Stimulated activated memory B cell treated with anti-CD40 and anti-IgM and Interleukin-4, amounts not matched to agents 10 μg/mL and 1 μg/mL and 100 μg/mL, for 72 hours (primary cell): ENCODE measurements around the gene C11orf65.
A peak's percentile ranks its signal among the peaks of the same experiment; 100 is the strongest.
"Not testable (repeated sequence)": the region's sequence is repeated elsewhere in the genome, so short reads cannot be mapped to it uniquely, and the experiment has no call there.

ENCODE experiments used
- ATAC-seq: fragments of 150-1000 bp; cut with Tn5 transposase; 2 replicates; pipeline ENCODE4 v1.10.0; 2021
- H3K27ac Mint-ChIP-seq: one replicate; pipeline ENCODE4 v1.8.0; 2022; ENCODE audit warnings: mild to moderate bottlenecking, mixed read lengths
- H3K27me3 Mint-ChIP-seq: one replicate; pipeline ENCODE4 v1.8.0; 2022; ENCODE audit warnings: mixed read lengths
- H3K36me3 Mint-ChIP-seq: one replicate; pipeline ENCODE4 v1.8.0; 2022; ENCODE audit warnings: mixed read lengths
- H3K4me1 Mint-ChIP-seq: one replicate; pipeline ENCODE4 v1.8.0; 2022; ENCODE audit warnings: mixed read lengths
- H3K4me3 Mint-ChIP-seq: one replicate; pipeline ENCODE4 v1.8.0; 2022; ENCODE audit warnings: mild to moderate bottlenecking, moderate library complexity, mixed read lengths
- H3K9me3 Mint-ChIP-seq: one replicate; pipeline ENCODE4 v1.8.0; 2022; ENCODE audit warnings: mixed read lengths

Gene C11orf65

DNA sequence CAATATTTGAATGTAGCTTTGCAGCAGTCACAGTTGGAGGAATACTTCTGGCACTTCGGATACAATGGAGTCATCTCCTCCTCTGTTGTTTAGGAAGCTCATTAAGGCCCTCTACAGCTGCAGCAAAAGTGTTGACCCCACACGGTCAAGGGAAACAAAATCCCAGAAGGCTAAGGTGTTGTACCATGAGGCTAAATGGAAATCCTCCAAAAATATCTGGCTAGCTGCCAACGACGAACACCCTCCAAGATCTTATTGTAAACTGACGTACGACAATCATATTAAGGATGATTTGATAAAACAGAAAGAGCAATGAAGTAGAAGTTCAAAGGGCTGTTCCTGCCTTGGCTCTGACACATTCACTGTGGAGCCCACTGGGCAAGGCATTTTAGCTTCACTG lies 26.9 kb upstream of the C11orf65 start:
- H3K4me3 Mint-ChIP-seq: no peak overlapping the region
- ATAC-seq: no peak
- H3K9me3 Mint-ChIP-seq: no peaks in the 10 kb centered on the region
- peaks cover 4% of the 10 kb centered on the region for H3K36me3 Mint-ChIP-seq
- no peak overlapping the region for H3K27ac Mint-ChIP-seq
- H3K27me3 Mint-ChIP-seq: no peaks in the 10 kb centered on the region
- H3K4me1 Mint-ChIP-seq: peaks cover 11% of the 10 kb centered on the region

DNA sequence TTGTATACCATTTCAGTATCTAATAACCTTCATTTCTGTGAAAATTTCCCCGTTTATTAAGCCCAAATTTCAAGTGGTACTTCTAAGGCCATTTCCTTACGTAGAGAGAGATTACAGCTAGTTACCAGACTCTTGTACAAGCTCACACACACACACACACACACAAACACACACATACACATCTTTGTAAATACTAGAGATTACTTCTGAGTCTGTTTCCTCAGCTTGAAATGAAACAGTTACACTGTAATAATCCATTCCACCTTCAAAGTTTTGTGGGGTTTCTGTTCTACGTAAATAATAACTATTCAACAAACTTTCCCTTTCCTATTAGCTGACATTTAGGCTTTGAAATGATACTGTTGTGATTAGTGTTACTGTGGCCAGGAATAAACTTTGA lies 24.6 kb upstream of the C11orf65 start:
- Mint-ChIP-seq H3K9me3 (peaks cover 6% of the 10 kb centered on the region), H3K27me3 (no peaks in the 10 kb centered on the region)

DNA sequence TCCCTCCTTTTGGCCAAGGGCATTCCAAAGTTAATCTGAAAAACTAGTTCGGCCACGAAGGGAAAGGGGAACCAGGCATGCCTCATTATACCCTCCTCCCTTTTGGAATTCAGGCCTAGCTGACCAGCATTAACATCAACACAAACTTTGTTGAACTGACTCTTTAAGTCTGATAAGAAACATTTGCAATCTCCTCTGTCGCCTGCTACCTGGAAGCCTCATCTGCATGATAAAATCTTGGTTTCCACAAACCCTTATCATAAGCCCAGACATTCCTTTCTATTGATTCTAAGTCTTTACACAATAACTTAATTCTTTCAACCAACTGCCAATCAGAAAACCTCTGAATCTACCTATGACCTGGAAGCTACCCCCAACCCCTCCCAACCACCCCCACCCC lies 19.5 kb upstream of the C11orf65 start:
- Mint-ChIP-seq H3K9me3 (peaks cover 7% of the 10 kb centered on the region), H3K4me3 (no peak overlapping the region), H3K36me3 (peaks cover 32% of the 10 kb centered on the region), H3K4me1 (no peaks in the 10 kb centered on the region), H3K27ac (no peak overlapping the region), H3K27me3 (no peaks in the 10 kb centered on the region)
- ATAC-seq: no peak

More for the DNA sequence above, 24.6 kb upstream of the C11orf65 start:
- peaks cover 17% of the 10 kb centered on the region for H3K36me3 Mint-ChIP-seq
- peaks cover 2% of the 10 kb centered on the region for H3K4me1 Mint-ChIP-seq
- no peak for ATAC-seq
- no peak overlapping the region for H3K4me3 Mint-ChIP-seq
- H3K27ac Mint-ChIP-seq: no peak overlapping the region

GRCh38 chr11:108486331-108486730 lies 19.0 kb upstream of the C11orf65 start:
- no peaks in the 10 kb centered on the region for H3K4me1 Mint-ChIP-seq

DNA sequence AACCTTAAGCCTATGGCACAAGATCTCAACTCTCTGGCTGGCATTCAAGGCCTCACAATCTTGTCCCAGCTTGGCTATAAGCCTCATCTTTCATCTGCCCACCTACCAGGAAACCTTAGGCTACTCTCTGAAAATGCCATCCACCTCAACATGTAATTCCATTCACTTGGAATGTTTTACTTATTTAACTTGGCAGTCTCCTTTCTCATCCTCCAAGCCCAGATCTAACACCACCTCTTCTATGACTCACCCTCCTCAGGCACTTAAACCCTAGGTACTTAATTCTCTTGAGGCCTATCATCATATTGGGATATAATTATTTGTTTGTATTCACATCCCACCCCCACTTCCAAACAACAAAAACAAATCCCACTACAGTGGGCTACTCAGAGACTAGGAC lies 15.8 kb upstream of the C11orf65 start:
- no peaks in the 10 kb centered on the region for H3K27me3 Mint-ChIP-seq

More at GRCh38 chr11:108486331-108486730, 19.0 kb upstream of the C11orf65 start:
- no peak overlapping the region for H3K27ac Mint-ChIP-seq
- no peak overlapping the region for H3K4me3 Mint-ChIP-seq
- H3K27me3 Mint-ChIP-seq: no peaks in the 10 kb centered on the region
- peaks cover 34% of the 10 kb centered on the region for H3K36me3 Mint-ChIP-seq
- H3K9me3 Mint-ChIP-seq: peaks cover 7% of the 10 kb centered on the region
- no peak for ATAC-seq

DNA sequence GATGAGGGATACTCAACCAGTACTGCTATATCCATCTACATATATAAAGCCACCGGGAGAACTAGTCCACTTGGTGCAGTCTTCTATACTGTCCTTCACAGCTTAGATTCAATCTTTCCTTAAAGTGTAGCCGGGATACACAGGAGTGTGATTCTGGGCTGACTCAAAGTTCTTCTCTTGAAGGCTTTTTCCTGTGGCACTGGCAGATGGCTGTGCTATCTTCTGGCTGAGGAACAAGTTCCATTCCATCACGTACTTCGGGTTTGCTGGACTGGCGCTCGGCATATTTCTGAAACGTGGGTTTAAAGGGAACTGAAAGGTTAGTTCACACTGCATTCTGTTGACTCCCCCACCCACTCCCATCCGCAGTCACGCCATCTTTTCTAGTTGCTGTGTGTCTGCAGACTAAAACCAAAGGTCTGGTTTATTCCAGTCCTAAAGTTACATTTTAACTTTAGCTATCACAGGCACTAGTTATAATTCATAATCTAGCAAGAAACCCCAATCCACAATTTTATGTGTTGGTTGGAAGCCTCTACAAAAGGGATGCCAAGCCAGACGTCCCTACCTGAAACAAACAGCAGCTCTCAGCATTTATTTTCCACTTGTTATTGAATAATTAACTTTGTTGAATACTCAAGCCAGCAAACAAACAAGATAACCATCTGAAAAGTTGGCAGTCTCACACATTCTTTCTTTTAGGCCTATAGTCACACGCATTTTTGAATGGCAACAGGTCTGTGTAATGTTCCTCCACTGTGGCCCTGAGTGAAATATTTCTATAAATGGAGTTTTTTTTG lies 7.5 kb upstream of the C11orf65 start:
- H3K27me3 Mint-ChIP-seq: no peaks in the 10 kb centered on the region
- no peak overlapping the region for H3K4me3 Mint-ChIP-seq
- no peaks in the 10 kb centered on the region for H3K4me1 Mint-ChIP-seq
- peaks cover 10% of the 10 kb centered on the region for H3K36me3 Mint-ChIP-seq
- no peaks in the 10 kb centered on the region for H3K9me3 Mint-ChIP-seq
- H3K27ac Mint-ChIP-seq: no peak overlapping the region
- no peak for ATAC-seq

More for the DNA sequence above, 15.8 kb upstream of the C11orf65 start:
- Mint-ChIP-seq H3K27ac (no peak overlapping the region), H3K36me3 (peaks cover 25% of the 10 kb centered on the region), H3K4me3 (no peak overlapping the region), H3K9me3 (peaks cover 7% of the 10 kb centered on the region), H3K4me1 (no peaks in the 10 kb centered on the region)
- ATAC-seq: no peak

GRCh38 chr11:108472681-108473080 lies 5.4 kb upstream of the C11orf65 start:
- H3K27ac Mint-ChIP-seq: no peak overlapping the region
- no peaks in the 10 kb centered on the region for H3K9me3 Mint-ChIP-seq
- no peaks in the 10 kb centered on the region for H3K27me3 Mint-ChIP-seq
- ATAC-seq: no peak
- no peak overlapping the region for H3K4me3 Mint-ChIP-seq
- peaks cover 10% of the 10 kb centered on the region for H3K36me3 Mint-ChIP-seq
- H3K4me1 Mint-ChIP-seq: no peaks in the 10 kb centered on the region

- Mint-ChIP-seq H3K4me3 (peak overlapping the region; percentile 24), H3K27me3 (no peaks in the 10 kb centered on the region), H3K36me3 (peaks cover 5% of the 10 kb centered on the region), H3K4me1 (peaks cover 6% of the 10 kb centered on the region), H3K9me3 (no peaks in the 10 kb centered on the region), H3K27ac (peak overlapping the region; percentile 97)
- ATAC-seq: no peak
Observed at GRCh38 chr11:108468478-108468864, 1.1 kb upstream of the C11orf65 start.

DNA sequence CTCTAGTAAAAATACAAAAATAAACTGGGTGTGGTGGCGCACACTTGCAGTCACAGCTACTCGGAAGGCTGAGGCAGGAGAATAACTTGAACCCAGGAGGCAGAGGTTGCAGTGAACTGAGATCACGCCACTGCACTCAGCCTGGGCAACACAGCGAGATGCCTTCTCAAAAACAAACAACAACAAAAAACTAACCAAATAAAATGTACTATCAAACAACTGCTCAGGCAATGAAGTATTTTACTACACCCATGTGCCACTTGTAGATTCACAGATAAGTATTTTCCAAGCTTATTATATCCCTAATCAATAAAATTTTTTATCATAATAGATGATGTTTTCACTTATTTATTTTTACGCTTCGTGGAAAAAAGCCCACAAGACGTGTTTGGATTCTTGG lies 924 bp downstream of the C11orf65 start:
- peaks cover 6% of the 10 kb centered on the region for H3K4me1 Mint-ChIP-seq
- no peaks in the 10 kb centered on the region for H3K27me3 Mint-ChIP-seq
- no peaks in the 10 kb centered on the region for H3K9me3 Mint-ChIP-seq
- H3K36me3 Mint-ChIP-seq: peaks cover 5% of the 10 kb centered on the region
- H3K27ac Mint-ChIP-seq: peak overlapping the region; percentile 97
- H3K4me3 Mint-ChIP-seq: peak overlapping the region; percentile 98
- ATAC-seq: no peak

DNA sequence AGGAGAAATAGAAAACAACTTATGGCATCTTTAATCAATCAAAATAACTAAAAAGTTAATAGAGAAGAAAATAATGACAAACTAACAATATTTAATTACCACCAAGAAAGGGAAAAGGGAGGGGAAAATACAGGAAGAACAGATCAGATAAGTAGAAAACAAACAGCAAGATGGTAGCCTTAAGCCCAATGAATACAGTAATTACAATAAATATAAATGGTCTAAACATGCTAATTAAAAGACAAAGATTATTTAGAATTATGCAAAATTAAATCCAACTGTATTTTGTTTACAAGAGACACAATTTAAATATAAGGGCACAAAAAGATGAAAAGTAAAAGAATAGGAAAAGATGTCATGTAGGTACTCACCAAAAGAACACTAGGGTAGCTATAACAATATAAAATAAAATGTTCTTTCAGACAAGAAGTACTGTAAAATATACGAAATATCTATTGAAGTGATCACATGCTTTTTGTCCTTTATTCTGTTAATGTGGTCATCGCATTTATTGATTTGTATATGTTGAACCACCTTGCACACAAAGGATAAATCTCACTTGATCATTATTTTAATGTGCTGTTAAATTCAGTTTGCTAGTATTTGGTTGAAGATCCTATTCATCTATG lies 14.0 kb downstream of the C11orf65 start:
- Mint-ChIP-seq H3K9me3 (peaks cover 12% of the 10 kb centered on the region), H3K27me3 (no peaks in the 10 kb centered on the region), H3K27ac (no peak overlapping the region), H3K4me1 (no peaks in the 10 kb centered on the region), H3K4me3 (no peak overlapping the region), H3K36me3 (peaks cover 13% of the 10 kb centered on the region)
- no peak for ATAC-seq

DNA sequence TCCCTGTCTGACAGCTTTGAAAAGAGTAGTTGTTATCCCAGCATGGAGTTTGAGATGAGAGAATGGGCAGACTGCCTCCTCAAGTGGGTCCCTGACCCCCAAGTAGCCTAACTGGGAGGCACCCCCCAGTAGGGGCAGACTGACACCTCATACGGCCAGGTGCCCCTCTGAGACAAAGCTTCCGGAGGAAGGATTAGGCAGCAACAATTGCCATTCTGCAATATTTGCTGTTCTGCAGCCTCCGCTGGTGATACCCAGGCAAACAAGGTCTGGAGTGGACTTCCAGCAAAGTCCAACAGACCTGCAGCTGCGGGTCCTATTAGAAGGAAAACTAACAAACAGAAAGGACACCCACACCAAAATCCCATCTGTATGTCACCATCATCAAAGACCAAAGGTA lies 25.9 kb downstream of the C11orf65 start:
- not testable (repeated sequence) for H3K4me3 Mint-ChIP-seq, H3K4me1 Mint-ChIP-seq, ATAC-seq, H3K27me3 Mint-ChIP-seq, H3K27ac Mint-ChIP-seq
- peaks cover 44% of the 10 kb centered on the region for H3K36me3 Mint-ChIP-seq
- peaks cover 18% of the 10 kb centered on the region for H3K9me3 Mint-ChIP-seq

DNA sequence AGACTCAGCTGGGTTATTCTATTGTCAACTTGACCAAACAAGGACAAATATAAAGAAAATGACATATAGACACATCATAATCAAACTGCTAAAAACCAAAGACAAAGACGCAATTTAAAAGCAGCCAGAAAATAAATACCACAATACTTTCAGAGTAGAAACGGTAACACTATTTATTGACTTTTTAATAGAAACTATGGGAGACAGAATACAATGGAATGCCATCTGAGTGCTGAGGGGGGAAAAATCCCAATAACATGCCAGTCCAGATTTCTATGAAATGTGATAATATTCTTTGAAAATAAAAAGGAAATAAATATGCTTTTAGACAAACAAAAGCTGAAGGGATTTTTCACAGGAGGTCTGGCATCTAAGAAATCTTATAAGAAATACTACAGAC lies 30.7 kb downstream of the C11orf65 start:
- H3K4me3 Mint-ChIP-seq: no peak overlapping the region
- H3K9me3 Mint-ChIP-seq: peaks cover 12% of the 10 kb centered on the region
- H3K27ac Mint-ChIP-seq: no peak overlapping the region
- ATAC-seq: no peak
- H3K27me3 Mint-ChIP-seq: no peaks in the 10 kb centered on the region
- no peaks in the 10 kb centered on the region for H3K4me1 Mint-ChIP-seq
- peaks cover 11% of the 10 kb centered on the region for H3K36me3 Mint-ChIP-seq

DNA sequence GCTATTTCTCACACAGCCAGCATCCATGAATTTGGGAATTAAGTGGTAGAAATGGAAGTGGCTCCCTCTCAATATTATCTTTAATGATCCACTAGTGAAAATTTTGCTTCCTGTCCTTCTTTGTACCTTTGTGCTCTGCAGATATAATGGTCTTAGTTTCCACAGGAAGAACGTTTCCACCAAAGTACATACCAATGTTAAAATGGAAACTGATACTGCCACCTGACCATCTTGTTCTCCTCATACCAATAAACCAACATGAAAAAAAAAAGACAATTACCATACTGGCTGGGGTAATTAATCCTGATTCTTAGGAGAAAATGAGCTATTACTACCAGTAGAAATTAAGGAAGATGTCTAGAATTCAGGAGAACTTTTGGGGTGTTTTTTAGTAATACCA lies 32.3 kb downstream of the C11orf65 start:
- Mint-ChIP-seq H3K27ac (no peak overlapping the region), H3K36me3 (peaks cover 11% of the 10 kb centered on the region), H3K4me3 (no peak overlapping the region), H3K4me1 (no peaks in the 10 kb centered on the region), H3K27me3 (no peaks in the 10 kb centered on the region), H3K9me3 (peaks cover 6% of the 10 kb centered on the region)
- ATAC-seq: no peak

- ATAC-seq: no peak
- Mint-ChIP-seq H3K4me1 (no peaks in the 10 kb centered on the region), H3K36me3 (peaks cover 25% of the 10 kb centered on the region), H3K27ac (no peak overlapping the region), H3K4me3 (no peak overlapping the region), H3K9me3 (peaks cover 12% of the 10 kb centered on the region), H3K27me3 (no peaks in the 10 kb centered on the region)
Observed at GRCh38 chr11:108432783-108433182, 34.5 kb downstream of the C11orf65 start.

- no peak for ATAC-seq
- Mint-ChIP-seq H3K27ac (no peak overlapping the region), H3K9me3 (peaks cover 12% of the 10 kb centered on the region), H3K4me3 (no peak overlapping the region), H3K27me3 (no peaks in the 10 kb centered on the region), H3K4me1 (no peaks in the 10 kb centered on the region), H3K36me3 (peaks cover 22% of the 10 kb centered on the region)
Observed at GRCh38 chr11:108431997-108432396, 35.3 kb downstream of the C11orf65 start.

DNA sequence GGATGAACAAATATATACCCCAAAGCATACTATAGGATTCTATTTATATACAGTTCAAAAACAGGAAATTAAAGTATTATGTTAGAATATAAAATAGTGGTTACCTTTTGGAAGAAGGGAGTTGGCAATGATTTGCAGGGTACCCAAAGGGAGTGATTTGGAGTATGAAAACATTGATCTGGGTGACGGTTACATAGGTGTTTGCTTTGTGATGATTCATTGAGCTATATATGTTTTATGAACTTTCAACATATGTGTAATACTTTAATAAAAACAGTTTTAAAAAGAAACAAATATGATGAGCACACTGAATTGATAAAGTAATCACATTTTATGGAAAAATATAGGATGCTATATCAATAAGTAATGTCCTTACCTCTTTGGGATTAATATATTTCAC lies 36.0 kb downstream of the C11orf65 start:
- Mint-ChIP-seq H3K9me3 (peaks cover 11% of the 10 kb centered on the region), H3K27ac (no peak overlapping the region), H3K27me3 (no peaks in the 10 kb centered on the region), H3K36me3 (peaks cover 20% of the 10 kb centered on the region), H3K4me3 (no peak overlapping the region), H3K4me1 (no peaks in the 10 kb centered on the region)
- ATAC-seq: no peak
